ENCODE measurements around the gene SERPINE1.
"Not testable (repeated sequence)": the region's sequence is repeated elsewhere in the genome, so short reads cannot be mapped to it uniquely, and the experiment has no call there.

The SERPINE1 gene

DNA sequence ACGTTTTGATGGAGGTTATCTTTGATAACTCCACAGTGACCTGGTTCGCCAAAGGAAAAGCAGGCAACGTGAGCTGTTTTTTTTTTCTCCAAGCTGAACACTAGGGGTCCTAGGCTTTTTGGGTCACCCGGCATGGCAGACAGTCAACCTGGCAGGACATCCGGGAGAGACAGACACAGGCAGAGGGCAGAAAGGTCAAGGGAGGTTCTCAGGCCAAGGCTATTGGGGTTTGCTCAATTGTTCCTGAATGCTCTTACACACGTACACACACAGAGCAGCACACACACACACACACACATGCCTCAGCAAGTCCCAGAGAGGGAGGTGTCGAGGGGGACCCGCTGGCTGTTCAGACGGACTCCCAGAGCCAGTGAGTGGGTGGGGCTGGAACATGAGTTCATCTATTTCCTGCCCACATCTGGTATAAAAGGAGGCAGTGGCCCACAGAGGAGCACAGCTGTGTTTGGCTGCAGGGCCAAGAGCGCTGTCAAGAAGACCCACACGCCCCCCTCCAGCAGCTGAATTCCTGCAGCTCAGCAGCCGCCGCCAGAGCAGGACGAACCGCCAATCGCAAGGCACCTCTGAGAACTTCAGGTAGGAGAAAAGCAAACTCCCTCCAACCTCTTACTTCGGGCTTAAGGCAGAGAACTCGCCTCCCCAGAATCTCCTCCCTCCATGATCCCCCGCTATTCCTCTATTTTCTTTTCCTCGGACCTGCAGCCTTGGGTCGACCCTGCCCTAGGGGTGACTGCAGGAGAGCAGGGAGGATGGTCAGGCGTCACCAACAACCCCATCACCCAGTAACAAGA, at the start of gene SERPINE1:
TSS of gene SERPINE1 (plus strand) at position 454 of the 809 bp plus-strand sequence. CDS start 1,290 bp downstream, outside the sequence.
- peak; percentile 68 for DNase-seq

- DNase-seq = peak; percentile 89
Measured at GRCh38 chr7:101077303-101078086, 49.4 kb upstream of the SERPINE1 start.

- DNase-seq = no peak
Measured at GRCh38 chr7:101081432-101081831, 45.5 kb upstream of the SERPINE1 start.

DNA sequence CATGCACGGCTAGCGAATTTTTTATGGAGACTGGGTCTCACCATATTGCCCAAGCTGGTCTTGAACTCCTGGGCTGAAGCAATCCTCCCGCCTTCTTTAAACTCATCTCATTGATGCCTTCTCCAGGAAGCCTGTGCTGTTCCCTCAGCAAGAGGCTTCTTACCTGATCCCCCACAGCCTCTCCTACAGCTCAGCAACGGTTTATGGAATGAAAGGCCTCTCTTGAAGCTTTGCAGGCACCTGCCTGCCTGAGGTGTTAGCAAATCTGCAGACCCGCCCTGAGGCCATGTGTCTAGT, 42.1 kb upstream of the SERPINE1 start:
- no peak for DNase-seq

DNA sequence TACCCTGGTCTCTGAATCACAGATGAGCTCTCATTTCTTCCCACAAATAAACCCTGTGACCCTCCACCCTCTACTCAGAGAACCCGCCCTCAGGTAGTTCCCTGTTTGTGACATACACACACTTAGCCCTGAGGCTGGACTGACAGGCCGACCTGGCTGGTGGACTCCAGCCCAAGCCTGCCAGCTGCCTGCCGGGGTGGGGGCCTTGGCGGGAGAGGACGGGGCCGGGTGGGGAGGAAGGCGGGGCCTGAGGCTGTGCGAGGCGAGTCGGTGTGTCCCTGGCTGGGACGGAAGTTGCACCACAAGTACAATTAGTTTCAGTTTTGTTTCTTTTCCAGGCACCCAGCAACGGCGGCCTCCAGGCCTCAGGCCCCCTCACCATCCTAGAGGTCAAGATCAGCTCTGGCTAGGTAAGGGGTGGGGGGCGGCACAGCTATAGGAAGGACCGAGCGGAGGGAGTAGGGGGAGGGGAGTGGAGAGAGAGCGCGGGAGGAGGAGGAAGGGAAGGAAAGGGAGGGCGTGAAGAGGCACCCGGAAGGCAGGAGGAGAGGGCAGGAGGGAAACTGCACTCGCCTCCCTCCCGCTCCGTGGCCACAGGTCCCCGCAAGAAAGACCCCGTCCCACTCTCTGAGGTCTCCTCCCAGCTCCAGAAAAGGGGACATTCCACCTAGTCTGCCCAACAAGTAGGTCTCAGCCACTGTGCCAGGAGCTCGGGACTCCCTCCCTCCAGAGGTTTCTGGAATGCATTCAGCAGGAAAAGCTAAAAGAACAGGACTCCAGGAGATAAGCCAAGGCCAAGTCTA, 41.5 kb upstream of the SERPINE1 start, which contains the start of gene TRIM56:
TSS of gene TRIM56 (plus strand) at position 320 of the 803 bp plus-strand sequence. CDS start 1,832 bp downstream, outside the sequence.
- peak; percentile 96 for DNase-seq

- DNase-seq = no peak
Measured at GRCh38 chr7:101087334-101088068, 39.4 kb upstream of the SERPINE1 start.

GRCh38 chr7:101088069-101088425, 38.9 kb upstream of the SERPINE1 start:
- no peak for DNase-seq

DNA sequence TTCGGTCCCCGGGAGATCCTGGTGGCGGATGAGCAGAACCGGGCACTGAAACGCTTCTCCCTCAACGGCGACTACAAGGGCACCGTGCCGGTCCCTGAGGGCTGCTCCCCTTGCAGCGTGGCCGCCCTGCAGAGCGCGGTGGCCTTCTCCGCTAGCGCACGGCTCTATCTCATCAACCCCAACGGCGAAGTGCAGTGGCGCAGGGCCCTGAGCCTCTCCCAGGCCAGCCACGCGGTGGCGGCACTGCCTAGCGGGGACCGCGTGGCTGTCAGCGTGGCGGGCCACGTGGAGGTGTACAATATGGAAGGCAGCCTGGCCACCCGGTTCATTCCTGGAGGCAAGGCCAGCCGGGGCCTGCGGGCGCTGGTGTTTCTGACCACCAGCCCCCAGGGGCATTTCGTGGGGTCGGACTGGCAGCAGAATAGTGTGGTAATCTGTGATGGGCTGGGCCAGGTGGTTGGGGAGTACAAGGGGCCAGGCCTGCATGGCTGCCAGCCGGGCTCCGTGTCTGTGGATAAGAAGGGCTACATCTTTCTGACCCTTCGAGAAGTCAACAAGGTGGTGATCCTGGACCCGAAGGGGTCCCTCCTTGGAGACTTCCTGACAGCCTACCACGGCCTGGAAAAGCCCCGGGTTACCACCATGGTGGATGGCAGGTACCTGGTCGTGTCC, 37.9 kb upstream of the SERPINE1 start:
- no peak for DNase-seq

- no peak for DNase-seq
Measured at GRCh38 chr7:101089876-101090275, 37.0 kb upstream of the SERPINE1 start.

DNA sequence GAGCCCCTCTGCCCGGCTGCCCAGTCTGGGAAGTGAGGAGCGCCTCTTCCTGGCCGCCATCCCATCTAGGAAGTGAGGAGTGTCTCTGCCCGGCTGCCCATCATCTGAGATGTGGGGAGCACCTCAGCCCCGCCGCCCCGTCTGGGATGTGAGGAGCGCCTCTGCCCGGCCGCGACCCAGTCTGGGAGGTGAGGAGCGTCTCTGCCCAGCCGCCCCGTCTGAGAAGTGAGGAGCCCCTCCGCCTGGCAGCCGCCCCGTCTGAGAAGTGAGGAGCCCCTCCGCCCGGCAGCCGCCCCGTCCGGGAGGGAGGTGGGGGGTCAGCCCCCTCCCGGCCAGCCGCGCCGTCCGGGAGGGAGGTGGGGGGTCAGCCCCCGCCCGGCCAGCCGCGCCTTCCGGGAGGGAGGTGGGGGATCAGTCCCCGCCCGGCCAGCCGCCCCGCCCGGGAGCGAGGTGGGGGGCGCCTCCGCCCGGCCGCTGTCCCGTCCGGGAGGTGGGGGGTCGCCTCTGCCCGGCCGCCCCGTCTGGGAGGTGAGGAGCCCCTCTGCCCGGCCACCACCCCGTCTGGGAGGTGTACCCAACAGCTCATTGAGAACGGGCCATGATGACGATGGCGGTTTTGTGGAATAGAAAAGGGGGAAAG, 34.5 kb upstream of the SERPINE1 start:
- not testable (repeated sequence) for DNase-seq

- no peak for DNase-seq
Measured at GRCh38 chr7:101093906-101094305, 33.0 kb upstream of the SERPINE1 start.

- DNase-seq = no peak
Measured at GRCh38 chr7:101094376-101094775, 32.5 kb upstream of the SERPINE1 start.

DNA sequence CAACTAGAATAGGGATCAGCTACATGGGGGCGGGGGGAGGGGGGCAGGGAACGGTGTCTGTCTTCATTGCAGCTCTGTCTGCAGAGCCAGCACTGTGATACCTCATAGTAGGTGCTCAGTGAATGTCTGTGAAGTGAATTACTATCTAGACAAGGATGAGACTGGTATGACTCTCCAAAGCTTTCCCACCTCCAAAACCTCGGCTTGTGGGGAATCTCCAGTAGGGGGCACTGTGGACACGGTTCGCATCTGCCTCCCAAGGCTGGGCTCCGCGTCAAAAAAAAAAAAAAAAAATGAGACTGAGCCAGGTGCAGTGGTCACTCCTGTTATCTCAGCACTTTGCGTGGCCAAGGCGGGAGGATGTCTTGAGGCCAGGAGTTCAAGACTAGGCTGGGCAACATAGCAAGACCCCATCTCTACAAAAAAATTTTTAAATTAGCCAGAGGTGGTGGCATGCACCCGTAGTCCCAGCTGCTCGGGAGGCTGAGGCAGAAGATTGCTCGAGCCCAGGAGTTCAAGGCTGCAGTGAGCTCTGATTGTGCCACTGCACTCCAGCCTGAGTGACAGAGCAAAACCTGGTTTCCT, 32.0 kb upstream of the SERPINE1 start:
- DNase-seq = no peak

DNA sequence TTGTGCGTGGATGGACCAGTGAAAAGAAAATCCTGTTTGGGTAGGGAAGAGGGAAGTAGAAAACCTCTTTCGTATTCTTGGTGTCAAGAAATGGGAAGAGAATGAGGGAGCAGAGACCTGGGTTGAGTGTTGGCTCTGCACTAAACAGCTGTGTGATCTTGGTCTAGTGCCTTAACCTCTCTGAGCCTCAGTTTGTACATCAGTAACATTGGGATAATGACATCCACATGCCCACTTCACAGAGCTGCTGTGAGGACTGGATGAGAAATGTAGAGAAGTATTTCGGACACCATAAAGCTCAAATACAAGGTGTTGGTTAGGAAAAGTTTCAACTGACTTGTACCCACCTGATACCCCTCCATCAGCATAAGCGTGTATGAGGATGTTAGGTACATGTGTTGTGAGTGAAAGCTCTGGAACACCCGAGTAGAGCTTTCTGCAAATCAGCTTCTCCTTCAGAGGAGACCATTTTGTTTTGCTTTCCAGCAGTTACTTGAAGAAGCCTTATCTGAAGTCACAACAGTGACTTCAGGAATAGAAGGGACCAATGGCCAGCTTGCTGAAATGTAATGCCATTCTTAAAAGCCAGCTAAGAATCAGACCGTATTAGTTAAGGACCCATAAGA, 30.5 kb upstream of the SERPINE1 start:
- no peak for DNase-seq

DNA sequence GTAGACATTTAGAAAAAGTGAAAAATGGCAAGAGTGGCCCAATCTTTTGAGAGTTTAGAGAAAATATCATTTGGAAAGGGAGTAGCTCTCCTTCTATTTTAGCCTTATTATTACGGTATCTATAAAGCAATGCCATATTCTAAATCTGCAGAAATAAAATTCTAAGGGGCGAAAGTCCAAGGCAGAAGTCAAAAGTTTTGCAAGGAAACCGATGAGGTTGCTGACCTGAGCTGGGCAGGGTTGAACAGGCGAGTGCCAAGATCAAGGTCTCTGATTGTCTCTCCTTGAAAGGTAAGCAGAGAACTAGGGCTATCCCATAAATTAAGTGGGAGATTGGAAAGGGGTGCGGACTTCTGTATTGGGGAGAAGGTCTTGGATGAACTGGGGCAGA, 30.0 kb upstream of the SERPINE1 start:
- no peak for DNase-seq

DNA sequence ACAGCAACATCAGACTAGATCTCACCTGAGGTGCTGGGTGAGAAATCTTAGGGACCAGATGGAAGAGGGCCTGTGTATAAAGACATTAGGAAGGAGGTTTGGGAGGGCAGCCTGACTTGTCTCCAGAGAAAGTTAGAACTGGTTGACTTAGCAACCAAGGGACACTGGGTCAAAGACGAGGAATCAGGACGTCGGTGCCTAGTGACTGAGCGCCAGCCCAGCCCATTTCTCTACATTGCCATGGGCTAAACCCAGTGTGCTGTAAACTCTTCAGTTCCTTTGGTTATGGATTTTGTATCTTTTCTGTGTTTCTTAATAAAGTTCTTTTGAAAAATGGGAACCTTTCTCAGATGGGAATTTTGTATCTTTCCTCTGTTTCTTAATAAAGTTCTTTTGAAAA, 29.3 kb upstream of the SERPINE1 start:
- DNase-seq = no peak

GRCh38 chr7:101099969-101100781, 26.7 kb upstream of the SERPINE1 start:
- peak; percentile 17 for DNase-seq

GRCh38 chr7:101100858-101101847, 25.8 kb upstream of the SERPINE1 start:
- no peak for DNase-seq
